Retinal pigment epithelial cell (primary cell): Measurements from ENCODE around the gene WSCD1.

Experiments used
- DNase-seq: peaks from one replicate; pipeline ENCODE4 v3.0.0-alpha.2; 2010; ENCODE audit warnings: low read depth
- H3K4me3 ChIP-seq: 2 replicates; pipeline ENCODE4 v1.5.1; 2011; ENCODE audit warnings: mild to moderate bottlenecking, low read length, control low read depth, moderate library complexity
- TF ChIP-seq, protein P1 (sequence below): conservative IDR thresholded peaks from 2 replicates; pipeline ENCODE4 v1.5.1; 2011; ENCODE audit warnings: low read depth, low read length, control low read depth, inconsistent platforms

WSCD1 gene

DNA sequence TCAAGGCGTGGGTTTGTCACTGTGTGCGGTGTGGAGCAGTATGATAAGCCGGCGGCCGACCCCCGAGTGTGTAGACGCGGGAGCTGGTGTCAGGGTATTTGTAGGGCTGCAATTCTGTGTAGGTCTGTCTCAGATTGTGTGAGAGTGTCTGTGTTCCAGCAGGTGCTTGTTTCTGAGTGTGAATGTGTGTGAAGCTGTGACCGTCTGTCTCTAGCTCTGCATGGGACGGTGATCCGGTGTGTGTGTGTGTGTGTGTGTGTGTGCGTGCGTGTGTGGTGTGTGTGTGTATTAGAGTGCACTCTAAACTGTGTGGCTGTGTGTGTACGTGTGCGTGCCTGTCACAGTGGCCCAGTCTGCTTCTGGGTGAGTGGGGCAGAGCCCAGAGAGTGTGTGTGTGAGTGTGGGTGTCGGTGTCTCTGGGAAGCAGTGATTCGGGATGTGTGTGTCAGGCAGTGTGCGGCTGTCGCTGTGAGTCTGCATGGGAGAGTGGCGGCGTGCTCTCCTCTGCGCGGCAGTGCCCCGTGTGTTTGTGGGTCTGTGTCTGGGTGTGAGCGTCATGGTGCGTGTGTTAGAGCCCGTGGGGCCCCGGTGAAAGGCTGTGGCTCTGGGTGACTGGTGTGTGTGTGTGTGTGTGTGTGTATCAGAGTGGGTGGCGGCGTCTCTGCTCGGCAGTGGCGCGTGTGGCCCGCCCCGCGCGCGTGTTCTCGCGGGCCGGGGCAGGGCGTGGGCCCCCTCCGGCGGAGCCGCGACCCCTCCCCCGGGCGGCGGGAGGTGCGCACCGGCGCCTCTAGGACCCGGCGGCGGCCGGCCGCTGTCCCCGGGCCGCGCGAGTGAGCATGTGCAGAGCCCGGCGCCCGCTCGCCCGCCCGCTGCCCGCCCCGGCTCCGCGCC, at the start of gene WSCD1:
Gene WSCD1, plus strand, starts transcription at position 841 of the 891 bp plus-strand sequence. CDS start 10,280 bp downstream, outside the sequence.
- DNase-seq: no peak
- H3K4me3 ChIP-seq: peak within 1 kb of the TSS; percentile 67
- TF ChIP-seq, protein P1, sequence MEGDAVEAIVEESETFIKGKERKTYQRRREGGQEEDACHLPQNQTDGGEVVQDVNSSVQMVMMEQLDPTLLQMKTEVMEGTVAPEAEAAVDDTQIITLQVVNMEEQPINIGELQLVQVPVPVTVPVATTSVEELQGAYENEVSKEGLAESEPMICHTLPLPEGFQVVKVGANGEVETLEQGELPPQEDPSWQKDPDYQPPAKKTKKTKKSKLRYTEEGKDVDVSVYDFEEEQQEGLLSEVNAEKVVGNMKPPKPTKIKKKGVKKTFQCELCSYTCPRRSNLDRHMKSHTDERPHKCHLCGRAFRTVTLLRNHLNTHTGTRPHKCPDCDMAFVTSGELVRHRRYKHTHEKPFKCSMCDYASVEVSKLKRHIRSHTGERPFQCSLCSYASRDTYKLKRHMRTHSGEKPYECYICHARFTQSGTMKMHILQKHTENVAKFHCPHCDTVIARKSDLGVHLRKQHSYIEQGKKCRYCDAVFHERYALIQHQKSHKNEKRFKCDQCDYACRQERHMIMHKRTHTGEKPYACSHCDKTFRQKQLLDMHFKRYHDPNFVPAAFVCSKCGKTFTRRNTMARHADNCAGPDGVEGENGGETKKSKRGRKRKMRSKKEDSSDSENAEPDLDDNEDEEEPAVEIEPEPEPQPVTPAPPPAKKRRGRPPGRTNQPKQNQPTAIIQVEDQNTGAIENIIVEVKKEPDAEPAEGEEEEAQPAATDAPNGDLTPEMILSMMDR: no peak

DNA sequence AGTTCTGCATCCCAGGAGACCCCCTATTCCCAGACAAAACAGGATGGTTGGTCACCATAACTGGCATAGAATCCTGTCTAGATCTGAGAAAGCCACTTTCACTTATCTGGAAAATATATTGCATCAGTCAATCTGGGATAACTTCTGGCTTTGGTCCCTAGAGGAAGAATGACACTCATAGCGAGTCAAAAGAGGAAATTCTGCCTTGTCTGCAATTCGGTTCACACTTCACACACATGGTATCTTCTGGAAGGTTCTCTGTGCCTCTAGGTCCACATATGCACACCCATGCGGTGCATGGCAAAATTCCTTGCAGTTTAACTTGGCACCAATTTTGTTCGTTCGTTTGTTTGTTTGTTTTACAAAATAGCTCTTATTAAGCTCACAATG, 49.2 kb upstream of the WSCD1 start:
- no peak overlapping the region for H3K4me3 ChIP-seq
- DNase-seq: no peak
- TF ChIP-seq, protein P1: no peak

DNA sequence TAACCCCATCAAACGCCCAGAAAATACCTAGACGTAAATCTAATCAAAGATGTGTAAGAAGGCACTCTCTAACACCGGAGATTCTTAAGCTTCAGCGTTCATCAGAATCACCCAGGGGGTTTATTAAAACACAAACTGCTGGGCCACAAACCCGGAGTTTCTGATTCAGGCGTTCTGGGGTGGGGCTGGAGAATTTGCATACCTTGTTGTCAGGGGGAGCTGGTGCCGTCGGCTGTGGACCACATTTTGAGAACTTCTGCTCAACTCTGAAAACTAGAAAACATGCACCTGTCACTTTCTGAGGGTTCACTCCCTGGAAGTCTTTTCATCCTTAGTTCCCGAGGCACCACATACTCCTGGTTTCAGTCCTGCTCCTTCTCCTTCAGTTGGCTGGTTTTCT, 48.6 kb upstream of the WSCD1 start:
- TF ChIP-seq, protein P1: no peak
- H3K4me3 ChIP-seq: no peak overlapping the region
- DNase-seq: no peak

DNA sequence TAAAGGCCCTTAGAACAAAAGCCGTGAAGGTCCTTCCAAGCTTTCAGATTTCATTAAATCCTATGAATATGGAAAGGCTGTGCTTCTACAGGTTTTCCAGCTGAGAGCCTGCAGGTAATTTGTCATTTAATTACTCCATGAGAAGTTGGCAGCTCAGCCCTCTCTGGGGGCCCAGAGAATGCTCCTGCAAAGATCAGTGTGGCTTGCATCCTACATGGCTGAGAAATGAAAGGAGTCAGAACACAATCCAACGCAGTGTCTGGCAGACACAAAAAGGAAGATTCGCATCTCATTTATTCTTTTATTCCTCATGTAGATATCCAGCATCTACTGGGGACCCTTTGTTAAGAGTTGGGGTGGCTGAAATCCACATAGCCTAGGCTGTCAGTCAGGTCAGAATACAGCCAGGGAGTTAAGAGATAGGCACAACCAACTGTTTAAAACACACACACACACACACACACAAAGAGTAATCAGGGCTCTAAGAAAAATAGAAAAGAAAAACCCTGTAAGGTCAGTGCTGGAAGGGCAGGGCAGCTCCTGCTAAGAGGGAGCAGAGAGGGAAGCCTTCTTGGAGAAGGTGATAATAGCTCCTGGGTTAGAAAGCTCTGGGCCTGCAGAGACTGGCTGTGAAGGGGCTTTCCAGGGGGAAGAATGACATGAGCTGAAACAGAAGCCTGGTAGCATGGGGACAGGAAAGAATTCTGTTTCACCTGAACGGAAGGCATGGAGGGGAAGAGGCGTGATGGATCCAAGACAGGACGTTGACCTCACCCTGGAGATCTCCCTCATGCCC, 46.9 kb upstream of the WSCD1 start:
- no peak for DNase-seq
- H3K4me3 ChIP-seq: no peak overlapping the region
- TF ChIP-seq, protein P1: no peak

DNA sequence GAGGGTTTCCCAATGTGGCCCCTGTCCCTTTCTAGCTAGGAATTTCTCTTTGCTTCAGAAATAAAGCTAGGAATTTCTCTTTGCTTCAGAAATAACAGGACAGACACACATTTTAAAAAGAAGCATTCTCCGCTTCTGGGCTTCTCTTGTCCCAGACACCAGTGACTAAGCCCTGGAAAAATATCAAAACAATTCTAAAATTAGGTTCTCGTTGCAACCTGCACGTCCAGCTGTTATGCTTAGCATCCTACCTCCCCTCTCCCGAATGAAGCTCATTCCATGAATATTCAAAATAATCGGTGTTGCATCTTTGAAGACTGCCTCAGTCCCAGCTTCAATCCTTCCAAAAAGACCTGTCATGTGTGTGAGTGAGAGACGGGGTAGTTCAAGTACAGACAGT, 45.6 kb upstream of the WSCD1 start:
- TF ChIP-seq, protein P1: no peak

DNA sequence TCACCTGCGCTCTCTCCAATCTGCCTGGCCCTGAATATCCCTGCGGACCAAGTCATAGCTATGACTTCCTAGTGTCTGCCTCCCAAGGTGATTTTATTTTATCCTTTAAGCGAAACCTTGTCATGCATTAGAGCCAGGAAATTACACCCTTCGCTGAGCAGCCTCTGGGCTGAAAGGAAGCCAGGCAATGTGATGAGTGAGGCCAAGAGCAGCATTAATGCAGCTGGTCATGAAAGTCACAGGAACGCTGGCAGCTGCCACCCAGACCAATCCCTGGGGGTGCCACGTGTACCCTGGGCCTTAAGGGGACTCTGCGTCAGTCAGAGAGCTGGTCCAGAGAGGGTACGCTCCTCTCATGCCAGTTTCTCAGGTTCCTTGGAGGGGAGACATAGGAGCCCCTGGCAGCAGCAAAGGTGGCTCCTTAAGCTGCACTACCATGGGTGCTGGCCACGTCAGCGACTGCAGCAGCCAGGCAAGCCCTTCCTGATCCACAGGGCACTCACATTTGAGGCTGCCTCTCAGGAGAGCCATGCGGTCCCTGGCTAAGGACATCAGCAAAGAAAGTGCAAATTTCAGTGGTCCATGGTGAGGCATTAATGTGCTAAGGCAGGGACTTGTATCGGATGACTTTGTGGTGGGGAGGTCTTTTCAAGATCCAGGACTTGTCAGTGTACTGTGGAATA, 42.7 kb upstream of the WSCD1 start:
- DNase-seq: no peak
- no peak overlapping the region for H3K4me3 ChIP-seq
- TF ChIP-seq, protein P1: no peak

More for the DNA sequence above, 45.6 kb upstream of the WSCD1 start:
- no peak overlapping the region for H3K4me3 ChIP-seq
- no peak for DNase-seq
